Non-pigmented ciliary epithelial cell (primary cell): ENCODE measurements around the gene ARVCF.

Experiments used
- DNase-seq: peaks from one replicate; pipeline ENCODE4 v3.0.0-alpha.2; 2010; ENCODE audit warnings: low read depth

ARVCF gene

DNA sequence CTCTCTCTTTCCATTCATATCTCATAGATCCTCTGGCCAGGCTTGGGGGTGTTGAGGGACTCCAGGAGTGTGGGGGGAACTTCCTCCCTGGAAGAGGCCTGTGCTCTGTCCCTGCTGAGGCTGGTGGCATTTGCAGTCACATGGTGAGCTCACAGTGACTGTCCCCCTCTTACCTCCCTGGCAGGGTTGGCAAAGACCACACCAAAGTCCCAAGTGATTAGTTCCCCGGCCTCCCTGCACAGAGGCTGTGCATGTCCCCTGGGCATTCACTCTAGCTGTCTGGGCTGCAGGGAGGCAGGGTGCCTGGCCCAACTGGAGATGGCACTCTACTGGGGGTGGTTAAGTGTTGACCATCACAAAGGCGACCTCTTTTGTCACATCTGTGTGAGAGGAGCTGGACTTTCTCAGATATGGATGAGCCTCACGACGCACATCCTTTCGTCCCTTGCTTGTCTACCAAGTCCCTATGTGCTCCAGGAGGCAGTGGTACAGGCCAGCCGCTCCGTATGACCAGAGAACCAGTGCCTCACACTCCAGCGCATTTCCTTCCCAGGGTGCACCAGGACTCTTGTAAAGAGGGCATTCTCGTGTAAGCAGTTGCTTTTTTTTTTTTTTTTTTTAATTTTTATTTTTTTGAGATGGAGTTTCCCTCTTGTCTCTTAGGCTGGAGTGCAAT, 13.1 kb upstream of the ARVCF start:
- no peak for DNase-seq

GRCh38 chr22:20028855-20029549, 12.4 kb upstream of the ARVCF start:
- DNase-seq: no peak

- DNase-seq: no peak
These were observed 11.6 kb upstream of the ARVCF start for GRCh38 chr22:20027966-20028854.

DNA sequence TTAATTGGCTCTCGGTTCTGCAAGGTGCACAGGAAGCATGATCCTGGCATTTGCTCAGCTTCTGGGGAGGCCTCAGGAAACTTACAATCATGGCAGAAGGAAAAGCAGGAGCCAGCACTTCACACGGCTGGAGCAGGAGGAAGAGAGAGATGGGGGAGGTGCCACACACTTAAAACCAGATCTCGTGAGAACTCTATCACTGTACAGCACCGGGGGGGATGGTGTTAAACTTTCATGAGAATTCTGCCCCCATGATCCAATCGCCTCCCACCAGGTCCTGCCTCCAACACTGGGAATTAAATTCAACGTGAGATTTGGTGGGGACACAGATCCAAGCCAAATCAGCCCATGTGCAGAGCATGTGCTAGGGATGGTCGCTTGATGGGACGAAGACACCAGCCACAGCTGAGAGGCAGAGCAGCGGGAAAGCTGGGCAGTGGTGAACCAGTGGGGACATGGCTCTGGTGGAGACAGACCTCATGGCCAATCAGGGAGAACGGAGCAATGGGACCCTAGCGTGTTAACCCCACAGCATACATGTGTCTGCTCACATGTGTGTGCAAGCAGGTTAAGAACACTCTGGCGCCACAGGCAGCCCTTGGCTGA, 10.5 kb upstream of the ARVCF start:
- no peak for DNase-seq

DNA sequence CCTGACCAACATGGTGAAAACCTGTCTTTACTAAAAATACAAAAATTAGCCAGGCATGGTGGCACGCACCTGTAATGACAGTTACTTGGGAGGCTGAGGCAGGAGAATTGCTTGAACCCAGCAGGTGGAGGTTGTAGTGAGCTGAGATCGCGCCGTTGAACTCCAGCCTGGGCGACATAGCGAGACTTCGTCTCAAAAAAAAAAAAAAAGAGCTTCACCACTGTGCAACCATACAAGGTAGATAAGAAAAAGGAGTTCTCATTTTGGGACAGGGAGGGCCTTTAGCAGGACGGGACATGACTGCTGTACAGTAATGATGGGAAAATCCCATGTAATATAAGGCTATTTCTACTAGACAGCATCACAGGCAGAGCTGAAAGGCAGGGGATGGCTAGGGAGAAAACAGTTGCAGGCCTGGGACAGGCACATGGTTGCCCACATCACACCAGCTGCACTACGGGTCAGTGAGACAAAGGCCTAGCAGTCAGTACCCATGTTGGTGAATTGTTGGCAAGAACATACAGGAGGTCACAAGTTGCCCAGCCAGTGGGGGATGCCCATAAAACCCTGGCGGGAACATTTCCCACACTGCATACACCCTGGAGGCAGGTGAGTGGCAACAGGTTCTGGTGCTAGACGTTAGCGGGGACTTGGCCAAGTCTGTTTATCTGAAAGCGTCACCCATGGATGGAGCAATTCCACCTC, 9.7 kb upstream of the ARVCF start:
- no peak for DNase-seq

GRCh38 chr22:20025401-20026203, 9.0 kb upstream of the ARVCF start:
- DNase-seq: no peak

- no peak for DNase-seq
These were observed 8.2 kb upstream of the ARVCF start for GRCh38 chr22:20024650-20025397.

DNA sequence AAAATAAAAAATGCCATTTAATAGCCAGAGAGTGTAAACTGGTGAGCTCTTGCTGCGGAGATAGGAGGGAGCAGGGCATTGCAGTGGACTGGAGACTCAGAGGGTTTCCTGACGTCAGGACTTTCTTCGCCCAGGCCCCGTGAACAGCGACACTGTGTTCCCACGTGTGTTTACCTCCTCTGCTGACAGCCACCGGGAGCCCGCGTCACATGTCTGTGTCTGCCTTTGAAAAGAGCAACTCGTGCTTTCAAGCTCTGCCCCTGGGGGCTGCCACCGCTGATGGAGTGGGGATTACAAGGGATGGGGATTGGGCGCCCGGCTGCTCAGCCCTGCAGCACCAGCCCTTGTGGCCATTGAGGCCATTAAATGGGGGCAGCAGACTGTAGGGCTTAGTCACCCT, 7.6 kb upstream of the ARVCF start:
- no peak for DNase-seq

DNA sequence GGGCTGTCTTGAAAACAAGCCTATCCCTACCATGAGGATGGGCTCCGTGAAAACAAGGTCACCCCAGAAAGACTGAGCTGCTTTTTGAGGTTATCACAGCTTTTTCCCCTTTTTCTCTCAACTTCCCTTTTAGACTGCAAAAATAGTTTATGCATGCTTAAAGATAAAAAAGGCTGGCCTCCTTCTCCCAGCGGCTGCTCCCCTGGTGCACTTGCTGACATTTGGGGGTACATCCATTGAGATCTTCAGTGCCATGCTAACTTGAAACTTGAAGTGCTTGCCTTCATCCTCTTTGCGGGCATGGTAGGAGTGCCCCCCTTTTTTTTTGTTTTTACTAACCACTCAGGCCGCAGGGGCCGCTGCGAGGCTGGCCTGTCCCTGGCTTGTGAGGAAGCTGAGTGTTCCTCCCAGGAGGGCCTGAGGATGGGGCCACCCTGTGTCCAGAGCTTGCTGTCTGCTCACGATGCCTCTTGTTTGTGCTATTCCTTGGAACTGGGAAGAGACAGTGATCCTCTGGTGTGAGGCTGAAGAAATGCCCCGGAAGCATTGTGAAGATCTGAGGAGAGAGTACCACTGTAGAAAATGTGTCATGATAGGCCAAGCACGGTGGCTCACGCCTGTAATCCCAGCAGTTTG, 6.5 kb upstream of the ARVCF start:
- DNase-seq: no peak

- no peak for DNase-seq
These were observed 5.8 kb upstream of the ARVCF start for GRCh38 chr22:20022231-20022977.

DNA sequence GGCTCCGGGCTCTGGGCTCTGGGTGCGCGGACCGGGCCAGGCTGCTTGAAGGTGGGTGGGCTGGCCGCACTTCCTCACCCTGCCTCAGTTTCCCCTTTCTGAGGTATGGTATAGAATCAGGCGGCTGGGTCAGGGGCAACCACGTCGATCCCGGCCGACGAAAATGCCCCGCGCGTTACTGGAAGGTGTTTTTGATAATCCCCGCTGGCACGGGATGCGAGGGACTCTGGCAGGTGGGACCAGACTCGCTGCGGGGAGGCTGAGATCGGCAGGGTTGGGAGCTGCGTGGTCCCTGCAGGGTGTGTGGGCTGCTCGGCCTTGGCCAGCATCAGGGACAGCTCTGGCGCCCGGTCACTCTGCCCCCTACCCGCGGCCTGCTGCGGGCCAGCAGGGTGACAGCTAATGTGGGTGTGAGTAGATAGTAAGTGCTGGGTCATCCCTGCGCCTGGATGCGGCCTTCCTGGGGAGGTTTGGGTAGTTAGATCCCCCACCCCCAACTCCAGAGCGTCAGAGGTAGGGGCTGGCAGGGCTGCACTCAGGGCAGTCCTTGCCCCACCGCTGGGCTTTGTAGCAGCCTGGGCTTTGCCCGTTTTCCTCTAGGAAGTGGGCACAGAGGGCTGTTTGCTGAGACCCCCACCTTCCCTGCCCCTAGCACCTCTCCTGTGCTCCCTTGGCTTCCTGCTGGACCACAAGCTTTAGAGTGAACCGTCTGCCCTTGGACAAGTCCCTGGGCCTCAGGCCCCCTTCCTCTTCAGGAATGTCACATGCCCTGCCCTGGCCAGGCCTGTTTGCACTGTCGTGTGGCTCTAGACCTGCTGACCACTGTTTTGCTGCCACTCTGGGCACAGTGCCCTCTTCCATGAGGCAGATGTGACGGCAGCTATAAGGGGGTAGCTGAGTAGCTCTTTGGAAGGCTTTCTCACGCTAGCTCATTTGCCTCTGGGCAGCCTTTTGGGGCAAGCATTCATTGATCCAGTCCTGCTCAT, 4.9 kb upstream of the ARVCF start:
- DNase-seq: no peak

DNA sequence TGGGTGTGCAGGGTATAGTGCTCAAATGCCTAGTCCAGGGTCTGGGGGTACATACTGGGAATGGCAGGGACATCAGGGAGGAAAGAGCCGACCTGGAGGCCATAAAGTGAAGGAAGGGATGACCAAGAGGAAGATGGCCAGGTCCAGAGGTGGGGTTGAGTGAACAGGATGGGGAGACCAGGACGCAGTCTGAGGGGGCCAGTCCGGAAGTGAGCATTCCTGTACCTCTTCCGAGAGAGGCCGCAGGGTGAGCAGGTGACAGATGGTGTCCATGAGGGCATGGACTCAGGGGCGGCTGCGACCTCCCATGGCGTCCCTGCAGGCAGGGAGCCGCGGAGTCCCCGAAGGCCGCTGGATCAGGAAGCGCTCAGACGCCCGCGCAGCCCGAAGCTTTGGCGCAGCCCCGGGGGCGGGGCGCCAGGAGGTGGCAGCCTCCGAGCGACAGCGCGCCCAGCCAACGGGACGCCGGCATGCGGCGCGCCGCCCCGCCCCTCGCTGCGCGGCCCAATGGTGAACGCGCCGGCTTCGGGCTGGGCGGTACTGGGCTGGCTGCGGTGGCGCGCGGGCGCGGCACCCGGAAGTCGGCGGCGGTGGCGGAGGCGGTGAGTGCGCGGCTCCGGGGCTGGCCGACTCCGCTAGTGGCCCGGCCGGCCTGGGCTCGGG, 4.0 kb upstream of the ARVCF start, which contains the start of gene TANGO2:
Gene TANGO2, plus strand, starts transcription at position 578 of the 663 bp plus-strand sequence. CDS start 15,689 bp downstream, outside the sequence.
- no peak for DNase-seq

DNA sequence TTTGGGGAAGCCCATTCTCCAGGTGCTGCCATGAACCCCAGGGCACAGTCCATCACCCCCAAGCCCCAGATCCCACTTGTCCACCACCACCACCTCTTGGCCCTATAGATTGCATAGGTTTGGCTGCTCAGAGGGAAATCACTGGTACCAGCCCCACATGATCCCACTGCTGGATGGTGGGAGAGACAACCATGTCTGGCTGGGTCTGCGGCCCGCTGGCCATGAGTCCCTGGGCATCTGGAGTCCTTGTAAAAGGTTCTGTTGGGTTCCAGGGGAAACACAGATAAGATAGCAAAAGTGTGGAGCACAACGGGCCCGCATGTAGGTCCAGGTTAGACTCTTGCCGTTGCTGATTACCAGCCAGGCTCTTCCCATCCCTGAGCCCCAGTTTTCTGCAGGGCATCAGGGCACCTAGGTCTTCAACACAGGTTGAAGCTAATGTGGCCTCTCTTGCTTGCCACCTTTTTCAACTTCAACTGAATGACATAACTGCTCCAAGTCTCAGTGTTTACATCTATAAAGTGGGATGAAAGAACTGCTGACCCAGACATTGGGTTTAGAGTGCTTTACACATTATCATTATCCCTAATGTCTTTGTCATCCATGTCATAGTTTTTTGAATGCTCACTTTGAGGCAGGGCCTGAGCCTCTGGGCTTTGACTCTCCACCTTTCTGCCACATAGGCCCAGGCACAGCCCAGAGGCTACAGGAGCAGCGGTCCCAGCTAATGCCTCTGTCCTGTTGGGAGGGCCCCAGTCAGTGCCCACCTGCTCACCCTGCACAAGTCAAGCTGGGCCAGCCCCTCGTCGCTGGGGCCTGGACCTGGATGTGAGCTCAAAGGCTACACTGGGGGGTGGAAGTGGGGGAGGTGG, 3.3 kb upstream of the ARVCF start:
- no peak for DNase-seq

DNA sequence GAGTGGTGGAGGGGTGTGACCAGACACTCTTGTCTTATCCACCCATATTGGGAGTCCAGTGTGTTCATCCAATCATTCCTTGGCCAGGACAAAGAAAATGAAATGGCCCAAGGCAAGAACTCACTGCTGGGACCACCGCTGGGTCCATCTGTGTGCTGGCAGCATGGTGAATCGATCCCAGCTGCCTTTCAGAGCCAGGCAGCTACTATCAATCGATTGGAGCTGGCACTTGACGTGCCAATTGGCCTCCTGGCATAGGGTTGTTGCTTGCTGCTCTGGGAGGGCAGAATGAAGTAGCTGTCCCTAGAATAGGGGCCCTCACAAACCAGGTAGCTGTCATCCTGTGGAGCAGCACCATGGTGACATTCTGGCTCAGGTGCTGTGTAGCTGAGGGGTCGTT, 1.4 kb upstream of the ARVCF start:
- no peak for DNase-seq

- no peak for DNase-seq
These were observed 967 bp upstream of the ARVCF start for GRCh38 chr22:20017622-20017958.
